ENCODE results near the gene HIF3A. TPM values are rescaled to one million over a fixed set of nuclear protein-coding genes. Genes with fewer than 3 reads are reported as not detected.

Gene HIF3A
- total and polyA plus RNA-seq, 11 donors: 32.8 to 117 (median 63.4) TPM

DNA sequence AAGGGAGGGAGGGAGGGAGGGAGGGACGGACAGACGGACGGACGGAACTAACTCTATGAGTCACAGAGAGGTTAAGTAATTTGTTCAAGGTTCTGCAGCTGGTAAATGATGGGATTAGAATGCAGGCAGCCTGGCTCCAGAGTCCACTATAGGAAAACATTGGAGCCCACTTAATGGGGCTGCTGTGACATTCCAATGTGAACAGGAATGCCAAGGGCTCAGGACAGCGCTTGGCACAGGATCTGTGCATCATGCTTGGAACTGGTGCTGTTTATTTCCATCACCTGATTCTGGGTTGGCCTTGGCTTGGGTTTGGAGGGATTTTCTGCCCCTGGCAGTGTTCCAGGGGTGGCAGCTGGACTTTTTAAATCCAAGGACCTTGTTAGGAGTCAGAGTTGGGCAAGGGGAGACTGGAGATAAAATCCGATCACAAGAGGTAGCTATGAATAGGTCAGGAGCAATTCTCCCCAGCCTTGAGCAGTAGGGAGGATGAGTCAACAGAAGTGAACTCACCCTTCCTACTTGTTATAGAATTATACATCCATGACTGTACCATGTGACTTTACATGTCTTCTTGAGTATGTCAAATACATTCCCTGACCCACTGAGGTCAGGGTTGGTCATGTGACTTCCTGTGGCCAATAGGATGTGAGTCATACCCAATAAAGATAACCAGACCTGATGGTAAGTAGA lies 7.8 kb upstream of the HIF3A start:
- no peaks in the 10 kb centered on the region for H3K36me3 ChIP-seq
- TF ChIP-seq POLR2A (IDR thresholded peaks at IDR 0.05): no peak
- TF ChIP-seq, protein P1, sequence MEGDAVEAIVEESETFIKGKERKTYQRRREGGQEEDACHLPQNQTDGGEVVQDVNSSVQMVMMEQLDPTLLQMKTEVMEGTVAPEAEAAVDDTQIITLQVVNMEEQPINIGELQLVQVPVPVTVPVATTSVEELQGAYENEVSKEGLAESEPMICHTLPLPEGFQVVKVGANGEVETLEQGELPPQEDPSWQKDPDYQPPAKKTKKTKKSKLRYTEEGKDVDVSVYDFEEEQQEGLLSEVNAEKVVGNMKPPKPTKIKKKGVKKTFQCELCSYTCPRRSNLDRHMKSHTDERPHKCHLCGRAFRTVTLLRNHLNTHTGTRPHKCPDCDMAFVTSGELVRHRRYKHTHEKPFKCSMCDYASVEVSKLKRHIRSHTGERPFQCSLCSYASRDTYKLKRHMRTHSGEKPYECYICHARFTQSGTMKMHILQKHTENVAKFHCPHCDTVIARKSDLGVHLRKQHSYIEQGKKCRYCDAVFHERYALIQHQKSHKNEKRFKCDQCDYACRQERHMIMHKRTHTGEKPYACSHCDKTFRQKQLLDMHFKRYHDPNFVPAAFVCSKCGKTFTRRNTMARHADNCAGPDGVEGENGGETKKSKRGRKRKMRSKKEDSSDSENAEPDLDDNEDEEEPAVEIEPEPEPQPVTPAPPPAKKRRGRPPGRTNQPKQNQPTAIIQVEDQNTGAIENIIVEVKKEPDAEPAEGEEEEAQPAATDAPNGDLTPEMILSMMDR (IDR thresholded peaks at IDR 0.05): no peak
- DNase-seq (peak in 4 of 5 donors; percentile 46 to 77 (median 60)), ATAC-seq (peak; percentile 78 to 91 (median 86))
- 20 to 28% (median 24%) methylated on average over 6 of the region's 6 CpGs for WGBS, 4 donors
- peaks cover 0 to 20% (median 7%) of the 10 kb centered on the region in 12 donors for H3K9me3 ChIP-seq
- intact Hi-C loops (cut with DNase I): loop anchor here in 4 of 10 donors (5.0 to 10.0 kb wide), 5 partner anchors 66 to 226 kb away; no protein-coding TSS in a partner anchor
- peak overlapping the region; percentile 16 to 85 (median 68) for H3K27ac ChIP-seq
- no peaks in the 10 kb centered on the region for H3K27me3 ChIP-seq
- peaks cover 0 to 20% (median 10%) of the 10 kb centered on the region in 12 donors for H3K4me1 ChIP-seq
- H3K4me3 ChIP-seq: no peak overlapping the region

DNA sequence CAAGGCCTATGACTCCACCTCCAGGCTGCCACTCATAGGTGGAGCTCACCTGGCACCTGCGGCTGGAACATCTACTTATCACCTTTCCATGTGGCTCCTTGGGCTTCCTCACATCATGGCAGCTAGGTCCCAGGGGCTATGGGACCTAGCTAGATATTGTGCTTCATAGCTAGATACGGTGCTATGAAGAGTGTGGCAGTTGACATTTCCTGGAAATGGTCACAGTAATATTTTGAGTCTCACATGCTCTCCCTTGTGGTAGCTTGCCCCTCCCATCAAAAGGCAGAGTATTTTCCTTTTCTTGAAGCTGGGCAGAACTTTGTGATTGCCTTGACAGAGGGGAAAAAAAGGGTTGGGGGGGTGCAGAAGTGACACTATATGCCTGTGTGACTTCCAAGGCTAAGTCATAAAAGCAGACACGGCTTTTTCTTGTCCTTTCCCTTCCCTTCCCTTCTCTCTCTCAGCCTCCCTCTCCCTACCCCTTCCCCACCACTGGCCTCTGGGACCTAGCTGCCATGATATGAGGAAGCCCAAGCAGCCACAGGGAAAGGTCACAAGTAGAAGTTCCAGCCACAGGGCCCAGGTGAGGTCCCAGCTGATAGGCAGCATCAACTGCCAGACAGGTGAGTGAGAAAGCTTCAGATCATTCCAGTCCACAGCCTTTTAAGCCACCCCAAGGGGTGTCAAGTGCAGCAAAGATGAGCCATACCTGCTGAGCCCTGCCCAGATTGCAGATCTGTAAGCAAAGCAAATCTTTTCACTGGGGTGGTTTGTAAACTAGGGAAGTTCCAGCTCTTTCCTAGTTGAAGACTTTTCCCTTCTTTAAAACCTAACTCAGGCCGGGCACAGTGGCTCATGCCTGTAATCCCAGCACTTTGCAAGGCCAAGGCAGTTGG lies 6.9 kb upstream of the HIF3A start:
- H3K27ac ChIP-seq: peak overlapping the region; percentile 16 to 85 (median 68)
- peaks cover 0 to 20% (median 7%) of the 10 kb centered on the region in 12 donors for H3K9me3 ChIP-seq
- H3K4me1 ChIP-seq: peaks cover 0 to 12% (median 7%) of the 10 kb centered on the region in 12 donors
- H3K4me3 ChIP-seq: no peak overlapping the region
- H3K27me3 ChIP-seq: no peaks in the 10 kb centered on the region
- no peak for ATAC-seq
- DNase-seq: no peak
- no peak for TF ChIP-seq POLR2A (IDR thresholded peaks at IDR 0.05)
- TF ChIP-seq, protein P1 (IDR thresholded peaks at IDR 0.05): no peak
- WGBS, 4 donors: 58 to 65% (median 59%) methylated on average over 3 to 4 of the region's 4 CpGs
- intact Hi-C loops (cut with DNase I): loop anchor here in 5 of 10 donors (5.0 to 10.0 kb wide), 5 partner anchors 65 to 225 kb away; no protein-coding TSS in a partner anchor
- no peaks in the 10 kb centered on the region for H3K36me3 ChIP-seq

DNA sequence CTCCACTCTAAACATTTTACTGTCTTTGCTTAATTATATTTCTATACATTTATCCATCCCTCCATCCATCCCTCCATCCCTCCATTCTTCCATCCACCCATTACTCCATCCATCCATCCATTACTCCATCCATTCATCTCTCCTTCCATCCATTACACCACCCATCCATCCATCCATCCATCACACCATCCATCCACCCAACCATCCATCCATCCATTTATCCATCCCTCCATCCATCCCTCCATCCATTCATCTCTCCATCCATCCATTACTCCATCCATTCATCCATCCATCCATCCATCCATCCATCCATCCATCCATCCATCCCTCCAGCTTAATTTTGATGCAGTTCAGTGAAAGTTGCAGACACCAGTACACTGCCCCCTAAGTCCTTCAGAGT lies 5.0 kb upstream of the HIF3A start:
- intact Hi-C loops (cut with DNase I): loop anchor here in 1 of 10 donors (10.0 kb wide), 1 partner anchor 83 kb away; no protein-coding TSS in a partner anchor

More for the DNA sequence above, 5.0 kb upstream of the HIF3A start:
- H3K27ac ChIP-seq: no peak overlapping the region
- no peak overlapping the region for H3K4me3 ChIP-seq
- TF ChIP-seq, protein P1 (IDR thresholded peaks at IDR 0.05): no peak
- TF ChIP-seq POLR2A (IDR thresholded peaks at IDR 0.05): no peak
- no peaks in the 10 kb centered on the region for H3K36me3 ChIP-seq
- peaks cover 0 to 20% (median 7%) of the 10 kb centered on the region in 12 donors for H3K9me3 ChIP-seq
- H3K27me3 ChIP-seq: no peaks in the 10 kb centered on the region
- peaks cover 0 to 18% (median 9%) of the 10 kb centered on the region in 12 donors for H3K4me1 ChIP-seq
- no peak for DNase-seq
- no peak for ATAC-seq

All from heart left ventricle (tissue), 16 donors.